Peyer's patch (tissue), 4 donors: ENCODE results near the gene LUC7L.

Source experiments
- CTCF ChIP-seq, 6 experiments: fragments of 450-650 bp in 4 of 6; fragments of 200-600 bp in 2 of 6; sonication (generic) in 1 of 6; IDR thresholded peaks; one replicate each; pipeline ENCODE4 v1.5.1; 2017 to 2019; ENCODE audit warnings: antibody characterized with exemption in 6 of 6, mild to moderate bottlenecking in 3 of 6, moderate library complexity in 1 of 6
- POLR2A ChIP-seq, 2 donors: fragments of 450-650 bp; IDR thresholded peaks; one replicate each; pipeline ENCODE4 v1.5.1; 2017; ENCODE audit warnings: antibody characterized with exemption in 2 of 2, mild to moderate bottlenecking in 2 of 2, moderate library complexity in 2 of 2

- TF ChIP-seq CTCF (IDR thresholded peaks at IDR 0.05) (no peak), POLR2A (IDR thresholded peaks at IDR 0.05) (no peak)
Observed at GRCh38 chr16:143456-143855, 85.8 kb downstream of the LUC7L start.
